Liver (tissue), 9 donors: ENCODE data around the gene RIC1. TPM values are rescaled to one million over a fixed set of nuclear protein-coding genes. Genes with fewer than 3 reads are reported as not detected.

Experiments
- DNase-seq: peaks from one replicate; pipeline ENCODE4 v3.0.0-alpha.2; 2017; ENCODE audit warnings: low spot score
- H3K27ac ChIP-seq, 2 donors: one replicate each; pipeline ENCODE4 v1.7.0; 2013; ENCODE audit warnings: inconsistent platforms in 2 of 2, low read length in 2 of 2, control low read depth in 1 of 2, low read depth in 1 of 2, mild to moderate bottlenecking in 1 of 2
- H3K27me3 ChIP-seq, 4 donors: one replicate each; pipeline versions ENCODE4 v1.6.1 to v1.7.0; 2013; ENCODE audit warnings: low read length in 3 of 4, inconsistent platforms in 1 of 4, mild to moderate bottlenecking in 1 of 4, moderate library complexity in 1 of 4; ENCODE audit not compliant: control insufficient read depth in 4 of 4, insufficient read depth in 4 of 4
- H3K36me3 ChIP-seq, 4 donors: one replicate each; pipeline versions ENCODE4 v1.6.1 to v1.7.0; 2013; ENCODE audit warnings: low read length in 3 of 4, mild to moderate bottlenecking in 3 of 4, low read depth in 1 of 4, moderate library complexity in 1 of 4; ENCODE audit not compliant: control insufficient read depth in 4 of 4, insufficient read depth in 3 of 4
- H3K4me1 ChIP-seq, 4 donors: one replicate each; pipeline versions ENCODE4 v1.6.1 to v1.7.0; 2013; ENCODE audit warnings: low read length in 3 of 4, mild to moderate bottlenecking in 3 of 4, moderate library complexity in 1 of 4; ENCODE audit not compliant: control insufficient read depth in 4 of 4, insufficient read depth in 4 of 4
- H3K4me3 ChIP-seq, 3 donors: one replicate each; pipeline versions ENCODE4 v1.6.1 to v1.7.0; 2013; ENCODE audit warnings: low read length in 3 of 3, control low read depth in 1 of 3, low read depth in 1 of 3, mild to moderate bottlenecking in 1 of 3
- H3K9ac ChIP-seq, 2 donors: one replicate each; pipeline ENCODE4 v1.7.0; 2013; ENCODE audit warnings: low read length in 2 of 2, mild to moderate bottlenecking in 2 of 2, moderate library complexity in 2 of 2, control low read depth in 1 of 2, low read depth in 1 of 2
- H3K9me3 ChIP-seq, 4 donors: one replicate each; pipeline versions ENCODE4 v1.6.1 to v1.7.0; 2013; ENCODE audit warnings: low read length in 3 of 4; ENCODE audit not compliant: control insufficient read depth in 4 of 4
- EGR1 ChIP-seq, 2 donors: IDR thresholded peaks; 2 replicates each; pipeline ENCODE4 v1.6.1; 2016 to 2018; ENCODE audit warnings: antibody characterized with exemption in 2 of 2, low read depth in 2 of 2
- FOXA1 ChIP-seq: IDR thresholded peaks from 2 replicates; pipeline ENCODE4 v1.6.1; 2016; ENCODE audit warnings: antibody characterized with exemption
- FOXA2 ChIP-seq: IDR thresholded peaks from 2 replicates; pipeline ENCODE4 v1.6.1; 2016; ENCODE audit warnings: antibody characterized with exemption
- GABPA ChIP-seq, 2 donors: IDR thresholded peaks in 1 of 2; conservative IDR thresholded peaks in 1 of 2; 2 replicates each; pipeline ENCODE4 v1.6.1; 2016; ENCODE audit warnings: antibody characterized with exemption in 2 of 2, mild to moderate bottlenecking in 1 of 2, moderate library complexity in 1 of 2
- HNF4A ChIP-seq, 2 donors: conservative IDR thresholded peaks; 2 replicates each; pipeline ENCODE4 v1.6.1; 2016; ENCODE audit warnings: antibody characterized with exemption in 2 of 2, mild to moderate bottlenecking in 2 of 2
- HNF4G ChIP-seq: IDR thresholded peaks from 2 replicates; pipeline ENCODE4 v1.6.1; 2016; ENCODE audit warnings: antibody characterized with exemption
- JUND ChIP-seq, 2 donors: IDR thresholded peaks; 2 replicates each; pipeline ENCODE4 v1.6.1; 2016; ENCODE audit warnings: antibody characterized with exemption in 2 of 2
- NR2F2 ChIP-seq: IDR thresholded peaks from 2 replicates; pipeline ENCODE4 v1.6.1; 2016; ENCODE audit warnings: antibody characterized with exemption
- RAD21 ChIP-seq, 2 donors: IDR thresholded peaks; 2 replicates each; pipeline ENCODE4 v1.6.1; 2016; ENCODE audit warnings: antibody characterized with exemption in 2 of 2, mild to moderate bottlenecking in 2 of 2
- RXRA ChIP-seq, 2 donors: IDR thresholded peaks; 2 replicates each; pipeline ENCODE4 v1.6.1; 2017 to 2018; ENCODE audit warnings: antibody characterized with exemption in 2 of 2, mild to moderate bottlenecking in 1 of 2
- SP1 ChIP-seq: IDR thresholded peaks from 2 replicates; pipeline ENCODE4 v1.6.1; 2018; ENCODE audit warnings: antibody characterized with exemption, mild to moderate bottlenecking
- TAF1 ChIP-seq: conservative IDR thresholded peaks from 2 replicates; pipeline ENCODE4 v1.6.1; 2016; ENCODE audit warnings: antibody characterized with exemption, mild to moderate bottlenecking
- YY1 ChIP-seq: IDR thresholded peaks from 2 replicates; pipeline ENCODE4 v1.6.1; 2016; ENCODE audit warnings: antibody characterized with exemption, mild to moderate bottlenecking
- WGBS: extraction: QIAGEN DNeasy Blood & Tissue Kit; methylation state at CpG from one replicate; pipeline ENCODE4 v1.1.7; 2013; 5-methylcytosine and 5-hydroxymethylcytosine counted together
- polyA plus RNA-seq, 2 donors: library from polyadenylated mRNA; stranded (reverse) in 1 of 2; unstranded in 1 of 2; fragments of 200-250 nt in 1 of 2; fragments of >200 nt in 1 of 2; fragmentation: Nextera tagmentation in 1 of 2; extraction: Ambion mirVana in 1 of 2; gene quantifications; one replicate each; pipeline versions ENCODE4 v1.2.1 to v1.2.3, GENCODE V29; 2013 to 2015
- total RNA-seq, 2 donors: library from RNA; depleted of rRNA; stranded (reverse); fragments of >200 nt; gene quantifications; one replicate each; pipeline ENCODE4 v1.2.3, GENCODE V29; 2014
- TF ChIP-seq, protein P1 (sequence below): IDR thresholded peaks from 2 replicates; pipeline ENCODE4 v1.6.1; 2016; ENCODE audit warnings: antibody characterized with exemption
- TF ChIP-seq, protein P2 (sequence below): IDR thresholded peaks from 2 replicates; pipeline ENCODE4 v1.6.1; 2016; ENCODE audit warnings: antibody characterized with exemption, mild to moderate bottlenecking
- TF ChIP-seq, protein P3 (sequence below): fragments of 150-350 bp; IDR thresholded peaks from 2 replicates; pipeline ENCODE4 v1.5.1; 2017; ENCODE audit warnings: improper control_type of control experiment, low read depth, low read length; ENCODE audit not compliant: missing input control
- TF ChIP-seq, protein P4 (sequence below): IDR thresholded peaks from 2 replicates; pipeline ENCODE4 v1.6.1; 2016; ENCODE audit warnings: antibody characterized with exemption
- TF ChIP-seq, protein P5 (sequence below): IDR thresholded peaks from 2 replicates; pipeline ENCODE4 v1.6.1; 2016; ENCODE audit warnings: antibody characterized with exemption
- donor health status: healthy.
- donor health status: healthy.
- donor health status: healthy.
- donor health status: healthy.
- donor health status: healthy.

Gene RIC1
- total and polyA plus RNA-seq, 4 donors, result 4.1 to 25.8 (median 9.8) TPM

DNA sequence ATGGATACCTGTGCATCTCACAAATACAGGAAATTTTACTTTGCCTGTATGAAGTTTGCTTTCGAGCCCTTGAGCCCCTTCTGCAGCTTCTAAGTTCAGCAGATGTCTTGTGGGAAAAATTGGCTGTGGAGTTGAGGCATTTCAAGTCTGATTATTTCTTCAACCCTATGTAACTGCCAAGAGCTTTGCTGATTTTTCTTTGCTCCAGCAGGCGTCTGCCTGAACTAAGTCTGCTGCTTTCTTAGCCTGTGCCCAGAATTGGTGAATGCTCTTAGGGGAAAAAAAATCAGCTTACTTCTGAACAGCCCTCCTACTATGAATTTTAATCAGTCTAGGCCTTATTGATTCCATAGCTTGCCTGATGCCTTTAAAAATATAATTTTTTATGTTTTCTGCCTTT is 41.2 kb downstream of the RIC1 start:
- Histone ChIP-seq H3K27ac (no peak overlapping the region), H3K9me3 (peaks cover 0 to 1% (median 0%) of the 10 kb centered on the region in 4 donors), H3K4me3 (no peak overlapping the region), H3K4me1 (no peaks in the 10 kb centered on the region), H3K27me3 (no peaks in the 10 kb centered on the region), H3K36me3 (no peaks in the 10 kb centered on the region), H3K9ac (no peak overlapping the region)
- no peak for DNase-seq
- TF ChIP-seq TAF1, result no peak
- TF ChIP-seq, protein P1, sequence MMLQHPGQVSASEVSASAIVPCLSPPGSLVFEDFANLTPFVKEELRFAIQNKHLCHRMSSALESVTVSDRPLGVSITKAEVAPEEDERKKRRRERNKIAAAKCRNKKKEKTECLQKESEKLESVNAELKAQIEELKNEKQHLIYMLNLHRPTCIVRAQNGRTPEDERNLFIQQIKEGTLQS, result no peak
- TF ChIP-seq, protein P2, sequence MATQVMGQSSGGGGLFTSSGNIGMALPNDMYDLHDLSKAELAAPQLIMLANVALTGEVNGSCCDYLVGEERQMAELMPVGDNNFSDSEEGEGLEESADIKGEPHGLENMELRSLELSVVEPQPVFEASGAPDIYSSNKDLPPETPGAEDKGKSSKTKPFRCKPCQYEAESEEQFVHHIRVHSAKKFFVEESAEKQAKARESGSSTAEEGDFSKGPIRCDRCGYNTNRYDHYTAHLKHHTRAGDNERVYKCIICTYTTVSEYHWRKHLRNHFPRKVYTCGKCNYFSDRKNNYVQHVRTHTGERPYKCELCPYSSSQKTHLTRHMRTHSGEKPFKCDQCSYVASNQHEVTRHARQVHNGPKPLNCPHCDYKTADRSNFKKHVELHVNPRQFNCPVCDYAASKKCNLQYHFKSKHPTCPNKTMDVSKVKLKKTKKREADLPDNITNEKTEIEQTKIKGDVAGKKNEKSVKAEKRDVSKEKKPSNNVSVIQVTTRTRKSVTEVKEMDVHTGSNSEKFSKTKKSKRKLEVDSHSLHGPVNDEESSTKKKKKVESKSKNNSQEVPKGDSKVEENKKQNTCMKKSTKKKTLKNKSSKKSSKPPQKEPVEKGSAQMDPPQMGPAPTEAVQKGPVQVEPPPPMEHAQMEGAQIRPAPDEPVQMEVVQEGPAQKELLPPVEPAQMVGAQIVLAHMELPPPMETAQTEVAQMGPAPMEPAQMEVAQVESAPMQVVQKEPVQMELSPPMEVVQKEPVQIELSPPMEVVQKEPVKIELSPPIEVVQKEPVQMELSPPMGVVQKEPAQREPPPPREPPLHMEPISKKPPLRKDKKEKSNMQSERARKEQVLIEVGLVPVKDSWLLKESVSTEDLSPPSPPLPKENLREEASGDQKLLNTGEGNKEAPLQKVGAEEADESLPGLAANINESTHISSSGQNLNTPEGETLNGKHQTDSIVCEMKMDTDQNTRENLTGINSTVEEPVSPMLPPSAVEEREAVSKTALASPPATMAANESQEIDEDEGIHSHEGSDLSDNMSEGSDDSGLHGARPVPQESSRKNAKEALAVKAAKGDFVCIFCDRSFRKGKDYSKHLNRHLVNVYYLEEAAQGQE, result no peak
- TF ChIP-seq EGR1 (IDR thresholded peaks at IDR 0.05; ENCODE audit: low read depth in 2 of 2), result no peak
- TF ChIP-seq RXRA (IDR thresholded peaks at IDR 0.05), result no peak
- TF ChIP-seq YY1, result no peak
- no peak for TF ChIP-seq NR2F2
- no peak for TF ChIP-seq FOXA1
- TF ChIP-seq JUND (IDR thresholded peaks at IDR 0.05), result no peak
- no peak for TF ChIP-seq HNF4G
- TF ChIP-seq HNF4A (conservative IDR thresholded peaks at IDR 0.05), result no peak
- TF ChIP-seq, protein P3, sequence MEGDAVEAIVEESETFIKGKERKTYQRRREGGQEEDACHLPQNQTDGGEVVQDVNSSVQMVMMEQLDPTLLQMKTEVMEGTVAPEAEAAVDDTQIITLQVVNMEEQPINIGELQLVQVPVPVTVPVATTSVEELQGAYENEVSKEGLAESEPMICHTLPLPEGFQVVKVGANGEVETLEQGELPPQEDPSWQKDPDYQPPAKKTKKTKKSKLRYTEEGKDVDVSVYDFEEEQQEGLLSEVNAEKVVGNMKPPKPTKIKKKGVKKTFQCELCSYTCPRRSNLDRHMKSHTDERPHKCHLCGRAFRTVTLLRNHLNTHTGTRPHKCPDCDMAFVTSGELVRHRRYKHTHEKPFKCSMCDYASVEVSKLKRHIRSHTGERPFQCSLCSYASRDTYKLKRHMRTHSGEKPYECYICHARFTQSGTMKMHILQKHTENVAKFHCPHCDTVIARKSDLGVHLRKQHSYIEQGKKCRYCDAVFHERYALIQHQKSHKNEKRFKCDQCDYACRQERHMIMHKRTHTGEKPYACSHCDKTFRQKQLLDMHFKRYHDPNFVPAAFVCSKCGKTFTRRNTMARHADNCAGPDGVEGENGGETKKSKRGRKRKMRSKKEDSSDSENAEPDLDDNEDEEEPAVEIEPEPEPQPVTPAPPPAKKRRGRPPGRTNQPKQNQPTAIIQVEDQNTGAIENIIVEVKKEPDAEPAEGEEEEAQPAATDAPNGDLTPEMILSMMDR, result no peak
- TF ChIP-seq RAD21 (IDR thresholded peaks at IDR 0.05), result no peak
- TF ChIP-seq FOXA2, result no peak
- TF ChIP-seq, protein P4, sequence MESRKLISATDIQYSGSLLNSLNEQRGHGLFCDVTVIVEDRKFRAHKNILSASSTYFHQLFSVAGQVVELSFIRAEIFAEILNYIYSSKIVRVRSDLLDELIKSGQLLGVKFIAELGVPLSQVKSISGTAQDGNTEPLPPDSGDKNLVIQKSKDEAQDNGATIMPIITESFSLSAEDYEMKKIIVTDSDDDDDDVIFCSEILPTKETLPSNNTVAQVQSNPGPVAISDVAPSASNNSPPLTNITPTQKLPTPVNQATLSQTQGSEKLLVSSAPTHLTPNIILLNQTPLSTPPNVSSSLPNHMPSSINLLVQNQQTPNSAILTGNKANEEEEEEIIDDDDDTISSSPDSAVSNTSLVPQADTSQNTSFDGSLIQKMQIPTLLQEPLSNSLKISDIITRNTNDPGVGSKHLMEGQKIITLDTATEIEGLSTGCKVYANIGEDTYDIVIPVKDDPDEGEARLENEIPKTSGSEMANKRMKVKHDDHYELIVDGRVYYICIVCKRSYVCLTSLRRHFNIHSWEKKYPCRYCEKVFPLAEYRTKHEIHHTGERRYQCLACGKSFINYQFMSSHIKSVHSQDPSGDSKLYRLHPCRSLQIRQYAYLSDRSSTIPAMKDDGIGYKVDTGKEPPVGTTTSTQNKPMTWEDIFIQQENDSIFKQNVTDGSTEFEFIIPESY, result no peak
- no peak for TF ChIP-seq SP1
- TF ChIP-seq GABPA (IDR thresholded peaks at IDR 0.05 in 1 of 2, conservative IDR thresholded peaks at IDR 0.05 in 1 of 2), result no peak
- TF ChIP-seq, protein P5, sequence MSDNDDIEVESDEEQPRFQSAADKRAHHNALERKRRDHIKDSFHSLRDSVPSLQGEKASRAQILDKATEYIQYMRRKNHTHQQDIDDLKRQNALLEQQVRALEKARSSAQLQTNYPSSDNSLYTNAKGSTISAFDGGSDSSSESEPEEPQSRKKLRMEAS, result no peak
- WGBS, result 95% methylated on average over 2 of the region's 2 CpGs
